GM21737 (cell line): ENCODE measurements around the gene NTNG1.

Experiments used
- ATAC-seq: cut with Tn5 transposase; IDR thresholded peaks from one replicate; pipeline ENCODE4 v1.9.1; 2021; ENCODE audit warnings: mild to moderate bottlenecking, moderate library complexity; ENCODE audit not compliant: unreplicated experiment

NTNG1 gene

DNA sequence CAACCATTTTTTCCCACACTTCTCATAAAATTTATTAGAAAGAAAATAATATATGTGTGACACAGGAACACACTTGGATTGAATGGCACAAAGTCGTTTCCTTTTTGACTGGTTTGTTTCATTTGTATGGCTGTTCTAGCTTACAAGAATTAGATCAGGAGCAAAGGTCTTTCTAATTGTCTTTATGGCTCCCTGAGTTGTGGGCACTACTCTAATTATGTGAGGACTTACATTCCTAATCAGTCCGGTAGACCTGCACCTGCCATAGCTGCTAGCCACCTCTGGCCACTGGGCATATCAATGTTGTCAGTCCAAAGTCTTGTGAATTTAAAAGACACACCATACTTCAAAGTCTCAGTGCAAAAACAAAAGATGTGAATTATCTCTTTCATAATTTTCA, 346.7 kb downstream of the NTNG1 start:
- ATAC-seq = no peak

DNA sequence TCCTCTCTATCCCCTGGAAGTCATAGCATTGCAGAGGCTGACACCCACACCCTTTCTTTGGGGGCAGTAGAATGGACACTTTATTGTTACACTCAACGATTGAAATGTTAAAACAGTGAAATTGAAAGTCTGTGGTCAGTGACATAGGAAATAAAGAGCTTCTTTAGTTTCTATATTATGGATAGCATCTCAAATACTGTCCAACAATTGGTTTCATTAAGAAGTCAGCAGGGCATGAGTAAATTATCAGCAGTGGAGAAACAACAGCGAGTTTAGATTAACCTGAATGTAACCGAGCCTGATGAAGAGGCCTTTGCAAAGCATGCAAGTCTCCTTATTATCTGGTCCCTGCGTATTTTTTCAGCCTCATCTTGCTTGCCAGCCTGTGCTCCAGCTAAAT, 350.7 kb downstream of the NTNG1 start:
- no peak for ATAC-seq

DNA sequence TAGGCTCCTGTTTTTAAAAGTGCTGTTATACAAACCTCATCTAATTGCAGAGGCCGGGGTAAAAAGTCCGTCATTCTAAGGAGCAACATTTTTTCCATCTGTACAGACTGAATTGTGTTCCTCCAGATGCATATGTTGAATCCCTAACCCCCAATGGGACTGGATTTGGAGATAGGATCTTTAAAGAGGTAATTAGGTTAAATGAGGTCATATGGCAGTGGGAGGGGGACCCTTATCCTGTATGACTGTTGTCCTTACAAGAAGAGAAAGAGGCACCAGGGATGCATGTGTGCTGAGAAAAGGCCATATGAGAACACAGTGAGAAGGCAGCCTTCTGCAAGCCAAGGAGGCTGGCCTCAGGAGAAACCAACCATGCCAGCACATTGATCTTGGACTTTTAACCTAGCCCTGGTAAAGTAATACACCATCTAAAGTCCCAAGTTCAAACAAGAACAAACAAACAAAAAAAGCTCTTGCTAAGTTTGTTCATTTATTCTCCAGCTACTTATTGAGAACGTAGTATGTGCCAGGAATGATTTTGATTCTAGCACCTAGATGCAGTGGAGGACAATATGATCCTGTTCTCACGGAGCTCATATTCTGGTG, 352.4 kb downstream of the NTNG1 start:
- no peak for ATAC-seq

DNA sequence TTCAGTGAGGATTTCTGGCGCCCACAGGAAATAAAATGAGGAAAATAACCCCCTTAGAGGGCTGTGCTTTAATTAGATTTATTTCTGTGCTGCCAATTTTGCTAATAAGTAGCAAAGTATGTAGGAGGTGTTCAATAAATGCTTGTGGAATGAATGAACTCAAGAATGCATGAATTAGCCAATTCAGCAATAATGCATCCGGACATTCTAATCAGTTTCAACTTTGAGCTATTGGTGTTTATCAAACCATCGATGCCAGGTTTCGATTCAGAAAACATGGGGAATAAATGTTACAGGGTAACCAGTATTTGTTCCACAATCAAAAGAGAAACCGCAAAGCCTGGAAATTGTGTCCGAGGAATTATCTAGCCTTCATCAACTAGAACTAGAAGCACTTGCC, 353.2 kb downstream of the NTNG1 start:
- ATAC-seq = no peak

DNA sequence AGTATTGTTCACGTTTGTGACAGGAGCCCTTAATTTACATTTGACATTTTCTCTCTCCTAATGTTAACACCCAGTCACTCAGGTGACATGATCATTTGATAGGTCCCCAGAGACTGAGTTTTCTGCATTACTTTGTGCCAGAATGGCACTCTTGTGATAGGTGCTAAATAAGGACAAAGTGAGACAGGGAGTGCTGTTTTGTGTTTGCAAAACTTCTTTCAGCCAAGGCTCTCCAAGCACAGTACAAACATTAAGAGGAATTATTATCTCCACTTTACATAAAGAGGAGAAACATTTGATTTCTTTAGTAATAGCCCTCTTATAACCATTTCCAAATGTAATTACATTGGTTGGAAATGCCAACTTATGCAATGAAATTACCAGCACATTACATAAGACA, 355.2 kb downstream of the NTNG1 start:
- no peak for ATAC-seq

DNA sequence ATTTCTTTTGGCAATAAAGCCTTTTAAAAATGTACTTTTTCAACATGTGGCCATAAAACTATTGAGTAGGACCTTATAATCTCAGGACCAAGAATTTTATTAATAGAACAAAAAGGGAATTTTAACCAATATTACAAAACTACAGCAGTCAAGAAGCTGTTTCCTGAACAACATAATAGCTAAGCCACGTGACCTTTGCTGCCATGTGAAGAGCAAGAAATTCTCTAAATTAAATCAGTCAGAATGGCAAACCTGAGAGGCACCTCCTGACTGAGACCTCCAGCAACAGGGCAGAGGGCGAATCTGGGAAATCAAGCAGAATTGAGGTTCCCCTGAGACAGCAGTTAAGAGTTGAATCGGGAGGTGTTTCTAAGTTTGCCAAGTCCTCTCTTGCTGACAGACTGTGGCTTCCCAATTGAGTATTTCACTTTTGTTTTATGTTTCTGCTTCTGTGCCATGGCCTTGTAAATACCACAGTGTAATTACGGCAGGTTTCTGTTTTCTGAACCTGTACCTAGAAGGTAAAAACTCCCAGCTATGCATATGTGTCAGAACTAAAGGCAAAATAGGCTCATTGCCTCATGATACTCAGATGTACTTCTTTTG, 358.4 kb downstream of the NTNG1 start:
- ATAC-seq = peak; percentile 98

DNA sequence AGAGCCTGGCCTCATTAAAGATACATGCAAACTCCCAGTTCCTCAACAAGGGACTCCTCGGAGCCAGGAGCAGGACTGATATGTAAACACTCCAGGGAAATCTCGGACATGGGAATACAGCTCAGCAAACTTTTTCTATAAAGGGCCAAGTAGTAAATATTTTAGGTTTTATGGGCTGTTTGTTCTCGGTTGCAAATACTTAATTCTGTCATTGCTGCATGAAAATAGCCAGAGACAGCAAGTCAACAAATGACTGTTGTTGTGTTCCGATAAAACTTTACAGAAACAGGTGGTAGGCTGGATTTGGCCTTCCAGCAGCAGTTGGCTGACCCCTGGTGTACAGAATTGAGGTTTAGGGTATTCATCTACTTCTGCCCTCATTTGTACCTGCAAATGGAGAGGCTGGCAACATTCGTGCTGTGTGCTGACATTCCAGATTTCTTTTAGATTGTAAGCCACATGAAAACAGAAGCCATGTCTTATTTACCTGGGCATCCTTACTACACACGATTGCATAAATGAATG, 360.3 kb downstream of the NTNG1 start:
- ATAC-seq = no peak

DNA sequence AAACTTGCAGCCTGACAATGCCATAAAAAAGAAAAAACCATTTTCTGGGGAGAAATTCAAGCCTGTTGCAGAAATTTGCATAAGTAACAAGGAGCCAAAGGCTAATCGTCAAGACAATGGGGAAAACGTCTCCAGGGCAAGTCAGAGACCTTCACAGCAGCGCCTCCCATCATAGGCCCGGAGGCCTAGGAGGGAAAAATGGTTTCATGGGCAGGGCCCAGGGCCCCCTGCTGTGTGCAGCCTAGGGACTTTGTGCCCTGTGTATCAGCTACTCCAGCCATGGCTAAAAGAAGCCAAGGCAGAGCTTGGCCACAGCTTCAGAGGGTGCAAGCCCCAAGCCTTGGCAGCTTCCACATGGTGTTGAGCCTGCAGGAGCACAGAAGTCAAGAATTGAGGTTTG, 369.5 kb downstream of the NTNG1 start:
- ATAC-seq = no peak

DNA sequence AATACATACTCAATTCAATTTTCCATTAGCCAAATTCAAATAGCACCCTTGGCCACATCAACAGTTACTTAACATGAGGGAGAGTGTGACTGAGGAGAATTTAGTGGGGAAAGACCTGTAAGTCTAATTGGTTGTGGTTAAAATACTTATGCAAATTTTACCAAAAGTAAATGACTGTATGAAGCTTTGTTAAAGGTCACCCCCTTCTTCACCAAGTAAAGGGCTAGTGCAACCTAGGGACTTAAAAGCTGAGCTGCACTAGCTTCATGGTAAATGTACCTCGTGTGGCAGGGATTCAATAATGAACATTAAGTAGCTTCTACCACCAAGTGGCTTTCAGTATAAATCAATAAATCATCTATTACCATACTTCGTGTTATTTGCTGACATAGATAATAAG, 372.0 kb downstream of the NTNG1 start:
- ATAC-seq = no peak

DNA sequence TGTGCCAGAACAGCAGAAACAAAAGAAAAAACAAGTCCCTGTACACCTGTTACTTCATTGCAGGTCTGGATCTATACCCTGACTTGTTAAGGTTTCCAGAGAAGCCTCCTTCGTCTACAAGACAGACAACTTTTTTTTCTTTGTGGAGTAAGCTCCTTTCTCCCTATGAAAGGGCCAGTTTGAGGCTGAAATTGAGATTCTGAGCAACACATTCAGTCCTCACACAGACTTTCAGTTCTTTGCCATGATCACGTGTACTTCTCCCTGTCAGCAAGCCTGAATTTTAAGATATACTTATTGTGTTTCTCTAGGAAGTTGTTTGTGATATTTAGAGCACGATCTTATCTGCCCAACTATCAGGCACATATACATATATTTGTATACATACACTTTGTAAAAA, 374.0 kb downstream of the NTNG1 start:
- no peak for ATAC-seq

DNA sequence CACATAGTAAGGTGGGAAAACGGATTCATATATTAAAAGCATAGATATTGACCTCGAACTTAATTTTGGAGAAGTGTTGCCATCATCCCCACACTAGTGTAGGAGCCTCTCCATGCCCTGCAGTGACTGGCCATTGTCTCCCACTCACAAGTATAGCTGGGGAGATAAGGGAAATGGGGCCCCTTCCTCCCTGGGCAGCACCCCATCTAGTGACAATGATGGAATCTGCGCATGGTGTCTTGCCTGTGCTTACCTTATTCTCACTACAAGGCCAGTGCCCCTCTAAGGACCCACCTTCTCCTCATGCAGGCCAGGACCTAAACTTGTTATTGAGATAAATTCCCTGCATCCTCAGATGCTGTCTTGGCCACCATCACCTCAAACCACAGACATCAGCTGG, 374.9 kb downstream of the NTNG1 start:
- no peak for ATAC-seq

DNA sequence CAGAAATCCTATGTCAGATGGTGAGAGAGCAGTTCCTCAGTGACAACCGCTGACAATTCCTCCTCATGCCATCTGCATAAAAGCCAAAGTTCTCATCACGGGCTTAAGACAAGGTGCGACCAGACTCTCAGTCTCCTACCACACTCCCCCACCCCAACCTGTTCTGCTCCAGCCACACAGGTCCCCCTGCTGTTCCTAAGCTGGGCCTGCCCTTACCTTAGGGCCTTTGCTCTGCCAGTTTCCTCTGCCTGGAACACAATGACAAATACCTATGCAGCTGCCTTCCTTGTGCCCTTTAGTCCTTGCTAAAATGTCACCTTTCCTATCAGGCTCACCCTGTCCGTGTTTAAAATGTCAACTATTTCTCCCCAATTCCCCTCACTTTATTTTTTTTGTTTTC, 382.2 kb downstream of the NTNG1 start:
- no peak for ATAC-seq

DNA sequence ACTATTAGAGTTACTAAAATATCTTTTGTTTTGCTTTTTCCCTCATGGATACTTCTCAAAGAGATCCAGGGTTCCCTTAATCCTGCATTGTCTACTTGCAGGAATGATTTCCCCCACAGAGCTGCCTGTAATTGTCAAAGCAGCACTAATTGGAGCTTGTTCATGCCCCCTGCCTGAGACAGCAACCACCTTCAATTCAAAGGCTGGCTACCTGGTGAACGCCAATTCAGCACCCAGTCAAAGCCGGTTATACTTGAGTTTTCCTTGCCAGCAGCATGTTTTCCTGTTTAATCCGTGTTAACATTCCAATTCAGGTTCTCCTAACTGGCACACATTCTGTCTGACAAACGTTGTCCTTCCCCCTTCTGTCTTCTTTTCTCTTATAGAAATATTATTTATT, 382.9 kb downstream of the NTNG1 start:
- no peak for ATAC-seq

DNA sequence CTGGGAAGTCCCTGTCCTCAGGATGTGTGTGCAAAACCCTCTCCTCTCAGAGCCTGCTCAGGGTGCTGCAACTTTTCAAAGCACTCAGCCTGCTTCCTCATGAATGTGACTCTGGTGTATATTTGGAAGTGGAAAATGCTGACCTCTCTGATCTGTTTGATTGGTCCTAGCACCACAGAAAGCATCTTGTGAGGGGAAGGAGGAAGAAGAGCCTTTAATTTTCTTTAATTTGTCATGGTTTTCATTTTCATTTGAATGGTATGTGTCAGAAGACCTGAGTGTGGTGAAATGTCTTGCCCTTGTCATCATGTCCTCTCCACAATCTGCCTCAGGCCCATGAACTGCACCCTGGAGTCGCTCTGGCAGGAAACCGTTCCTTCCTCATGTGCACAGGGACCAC, 383.5 kb downstream of the NTNG1 start:
- ATAC-seq = no peak

DNA sequence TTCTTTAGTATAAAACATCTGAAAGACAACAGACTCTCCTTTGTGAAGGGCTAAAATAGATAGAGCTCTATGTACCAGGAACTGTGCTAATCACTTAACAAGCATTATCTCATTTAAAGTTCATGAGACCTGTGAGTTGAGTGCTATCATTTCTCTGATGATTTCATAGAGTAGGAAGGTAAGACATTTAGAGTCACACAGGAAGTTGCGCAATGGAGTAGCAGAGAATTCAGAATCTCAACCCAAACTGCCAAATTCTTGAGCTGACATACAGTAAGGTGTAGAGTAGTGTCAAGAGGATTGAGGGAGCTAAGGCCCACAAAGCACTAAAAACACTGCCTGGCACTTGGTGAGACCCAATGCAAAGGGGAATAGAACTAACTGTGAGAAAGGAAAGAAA, 384.3 kb downstream of the NTNG1 start:
- no peak for ATAC-seq

DNA sequence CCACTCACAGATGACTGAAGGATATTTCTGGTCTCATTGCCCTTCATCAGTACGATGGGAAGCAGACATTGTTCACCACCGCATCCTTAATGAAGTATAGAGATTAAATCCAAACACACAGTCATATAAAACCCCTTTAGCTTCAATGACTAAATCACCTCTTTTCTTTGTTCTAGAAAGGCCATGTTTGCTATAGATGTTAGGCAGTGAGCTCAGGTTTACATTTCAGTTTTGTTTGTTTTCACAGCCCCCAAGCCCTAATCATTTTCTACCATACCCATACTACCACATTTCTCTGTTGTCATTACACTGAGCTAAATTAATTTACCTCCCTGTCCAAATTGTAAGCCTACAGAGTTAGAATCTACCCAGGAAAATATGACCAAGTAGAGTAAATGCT, 385.1 kb downstream of the NTNG1 start:
- ATAC-seq = no peak

DNA sequence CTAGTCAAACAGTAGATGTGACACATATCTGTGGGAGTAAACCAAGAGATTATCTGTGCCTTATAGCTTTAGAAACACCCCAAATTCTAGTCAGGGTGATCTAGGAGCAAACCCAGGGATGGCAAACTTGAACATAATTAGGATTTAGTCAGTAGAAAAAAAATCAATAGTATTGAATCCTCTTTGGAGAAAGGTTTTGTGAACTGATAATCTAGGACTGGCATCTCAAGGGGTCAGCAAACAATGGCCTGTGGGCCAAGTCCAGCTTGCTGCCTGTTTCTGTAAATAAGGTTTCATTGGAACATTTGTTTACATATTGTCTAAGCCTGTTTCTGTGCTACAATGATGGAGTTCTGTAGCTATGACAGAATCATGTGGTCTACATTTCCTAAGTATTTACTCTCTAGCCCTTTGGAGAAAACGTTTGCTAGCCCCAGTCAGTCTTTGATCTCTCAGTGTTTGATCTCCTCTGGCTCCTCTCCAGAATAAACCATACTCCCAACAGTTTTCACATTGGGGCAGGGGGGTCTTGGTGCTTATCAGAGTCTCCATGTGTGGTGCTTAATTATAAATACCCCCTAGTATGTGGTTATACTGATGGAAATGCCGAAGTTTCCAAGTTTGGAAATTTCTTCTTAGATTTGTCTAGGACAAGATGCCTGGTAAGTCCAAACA, 385.8 kb downstream of the NTNG1 start:
- ATAC-seq = no peak

DNA sequence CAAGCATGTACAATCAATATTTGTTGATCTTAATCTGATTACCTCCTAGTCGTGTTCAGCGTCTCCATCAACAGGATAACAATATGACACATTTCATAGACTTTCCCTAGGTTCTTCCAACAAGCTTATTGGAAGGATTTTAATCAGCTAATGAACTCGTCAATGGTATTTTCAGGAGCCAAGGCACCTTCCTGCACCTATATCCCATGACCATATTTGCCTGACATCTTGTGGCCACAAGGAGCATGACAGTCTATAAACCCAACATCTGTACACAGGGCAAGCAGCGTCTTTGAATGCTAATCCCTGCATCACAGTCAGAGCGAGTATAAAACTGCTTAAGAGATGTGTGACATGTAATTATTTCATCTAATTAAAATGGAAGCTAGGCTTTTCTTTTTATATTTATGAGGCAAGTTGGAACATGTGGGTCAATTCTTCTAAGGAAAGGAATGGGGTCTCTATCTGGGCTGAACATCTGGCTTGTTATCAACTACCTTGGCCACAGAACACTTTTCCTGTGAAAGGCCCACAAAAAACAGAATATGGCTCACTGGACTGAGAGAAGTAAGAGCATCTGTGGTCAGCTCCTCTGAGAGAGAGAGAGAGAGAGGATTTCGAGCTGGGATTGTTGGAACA, 388.8 kb downstream of the NTNG1 start:
- peak; percentile 92 for ATAC-seq

DNA sequence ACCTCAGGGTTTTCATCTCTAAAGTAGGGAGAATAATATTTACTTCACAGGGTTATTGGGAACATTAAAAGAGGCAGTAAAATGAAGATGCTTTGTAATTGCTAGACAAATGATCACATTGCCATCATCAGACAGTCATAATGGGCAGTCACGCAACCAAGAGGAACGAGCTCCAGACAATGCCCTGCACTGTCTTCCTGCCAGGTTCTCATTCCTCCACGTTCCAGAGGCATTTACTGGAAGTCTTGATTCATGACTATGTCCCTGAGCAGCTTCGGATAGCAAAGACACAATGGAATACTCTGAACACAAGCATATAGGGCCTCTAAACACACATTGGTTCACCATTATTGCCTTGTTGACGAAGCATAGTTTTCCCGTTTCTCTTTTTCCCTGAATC, 389.7 kb downstream of the NTNG1 start:
- no peak for ATAC-seq

DNA sequence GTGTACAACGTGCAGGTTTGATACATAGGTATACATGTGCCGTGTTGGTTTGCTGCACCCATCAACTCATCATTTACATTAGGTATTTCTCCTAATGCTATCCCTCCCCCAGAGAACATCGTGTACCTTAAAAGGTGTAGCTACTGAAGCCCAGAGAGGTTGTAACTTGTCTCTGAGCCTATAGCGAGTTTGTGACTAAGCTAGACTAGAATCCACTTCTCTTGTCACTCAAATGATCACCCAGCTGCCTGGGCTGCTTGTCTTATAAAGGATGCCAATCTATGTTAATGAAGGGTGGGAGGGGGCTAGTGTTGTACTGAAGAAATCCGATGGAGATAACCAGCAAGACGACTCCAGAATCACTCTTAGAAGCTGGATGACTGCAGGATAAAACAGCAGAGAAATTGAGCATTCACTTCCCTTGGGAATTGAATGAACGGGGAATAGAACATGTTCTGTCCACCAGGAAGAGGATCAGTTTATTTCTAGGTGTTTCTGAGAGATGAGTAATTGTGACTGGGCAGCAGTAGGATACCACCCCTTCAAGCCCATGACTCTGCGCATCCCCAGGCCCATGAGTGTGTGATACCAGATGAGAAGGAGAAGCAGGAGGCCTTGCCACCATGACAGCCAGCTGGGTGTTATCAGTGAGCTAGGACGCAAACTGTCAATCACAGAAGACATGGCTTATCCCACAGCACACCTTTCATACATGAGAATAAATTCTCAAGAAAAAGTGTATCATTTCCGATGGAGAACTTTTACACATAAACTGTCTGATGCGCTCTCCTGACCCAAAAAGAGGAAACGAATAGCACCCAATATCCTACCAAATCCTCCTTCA, 390.4 kb downstream of the NTNG1 start:
- ATAC-seq = no peak

DNA sequence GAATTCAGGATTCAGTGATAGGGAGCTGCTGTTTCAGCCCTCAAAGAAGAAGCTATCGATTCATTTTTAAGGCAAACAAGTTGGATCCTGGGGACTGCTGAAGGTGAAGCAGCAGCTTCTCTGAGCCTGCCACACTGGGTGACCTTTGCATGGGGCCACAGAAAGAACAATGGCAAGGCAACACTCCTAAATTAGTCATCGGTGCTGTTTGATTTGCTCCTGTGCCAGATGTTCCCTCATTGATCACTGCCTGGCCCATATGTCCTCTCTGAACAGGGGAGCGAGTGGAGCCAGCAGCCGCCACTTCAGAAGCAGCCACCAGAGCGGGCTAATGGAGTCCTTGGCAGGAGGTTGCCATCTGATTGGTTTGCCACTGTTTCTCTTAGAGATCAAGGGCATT, 391.5 kb downstream of the NTNG1 start:
- no peak for ATAC-seq
